Activated naive CD8-positive, alpha-beta T cell treated with anti-CD3 and anti-CD28 coated beads, Interleukin-2, amount 10 ng/mL, durations not matched to agents 7 days and 5 days (primary cell): ENCODE results near the gene TRIML1. TPM values are rescaled to one million over a fixed set of nuclear protein-coding genes. Genes with fewer than 3 reads are reported as not detected.

Experiments used
- total RNA-seq, 2 experiments: library from RNA; stranded (reverse); gene quantifications; one replicate each; pipeline ENCODE4 v1.2.3, GENCODE V29; 2021

The TRIML1 gene
- total RNA-seq, 2 experiments from 2014 or later: not detected

Other genes with a start within 250 kb of the TRIML1 start
- not detected for gene ZFP42, start 143.7 kb upstream of the TRIML1 start, total RNA-seq
- not detected for gene TRIML2, start 29.8 kb upstream of the TRIML1 start, total RNA-seq